GM12872 (cell line): ENCODE data around the gene ARHGAP15.

Experiments used
- CTCF ChIP-seq: IDR thresholded peaks from 3 replicates; pipeline ENCODE4 v1.5.1; 2011; ENCODE audit warnings: low read depth, mild to moderate bottlenecking, low read length, moderate library complexity; ENCODE audit not compliant: insufficient read depth

ARHGAP15 gene

DNA sequence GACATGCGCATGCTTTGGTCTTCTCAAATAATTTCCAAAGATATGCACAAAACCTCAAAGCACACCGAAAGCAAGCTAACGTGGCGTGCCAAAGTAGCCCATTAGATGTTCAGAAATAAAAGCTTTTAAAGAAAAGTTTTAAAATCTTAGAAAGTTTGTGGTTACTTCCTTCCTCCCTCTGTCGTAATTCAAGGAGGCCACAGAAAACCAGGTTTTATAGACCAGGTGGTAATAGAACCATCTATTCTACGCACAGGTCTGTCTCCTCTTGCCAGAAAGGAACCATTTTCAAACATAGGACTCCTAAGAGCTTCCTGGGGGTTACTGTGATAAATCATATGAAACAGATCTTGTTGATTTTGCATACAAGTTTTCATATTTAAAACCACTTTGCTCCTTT lies 487.2 kb downstream of the ARHGAP15 start:
- TF ChIP-seq CTCF, result no peak

DNA sequence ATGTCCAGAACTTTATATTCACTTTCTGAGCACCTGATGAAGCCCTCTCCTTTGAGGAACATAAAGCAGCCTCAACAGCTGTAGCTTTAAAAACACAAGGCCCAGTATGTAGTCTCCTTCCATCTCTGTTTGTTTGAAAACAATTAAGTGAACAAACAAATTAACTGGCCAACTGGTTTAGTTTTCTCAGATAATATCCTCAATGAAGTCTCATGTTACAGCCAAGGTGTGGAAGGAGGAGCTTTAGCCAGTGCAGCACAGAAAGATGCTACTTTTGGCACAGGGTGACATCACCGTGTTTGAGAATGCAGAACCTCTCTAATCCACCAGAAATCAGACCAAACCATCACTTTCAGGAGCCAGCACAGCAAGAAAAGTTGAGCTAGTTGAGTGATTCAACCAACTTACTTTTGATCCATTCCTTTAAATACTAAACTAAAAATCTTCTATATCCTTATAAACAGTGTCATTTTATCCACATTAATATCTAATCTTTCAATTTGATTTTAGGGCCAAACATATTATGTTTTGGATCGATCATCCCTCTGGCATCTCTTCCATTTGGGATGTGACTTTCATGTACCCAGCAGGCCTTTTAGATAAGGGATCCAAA lies 488.7 kb downstream of the ARHGAP15 start:
- TF ChIP-seq CTCF, result no peak

- no peak for TF ChIP-seq CTCF
Measured at GRCh38 chr2:143622106-143622505, 492.9 kb downstream of the ARHGAP15 start.

DNA sequence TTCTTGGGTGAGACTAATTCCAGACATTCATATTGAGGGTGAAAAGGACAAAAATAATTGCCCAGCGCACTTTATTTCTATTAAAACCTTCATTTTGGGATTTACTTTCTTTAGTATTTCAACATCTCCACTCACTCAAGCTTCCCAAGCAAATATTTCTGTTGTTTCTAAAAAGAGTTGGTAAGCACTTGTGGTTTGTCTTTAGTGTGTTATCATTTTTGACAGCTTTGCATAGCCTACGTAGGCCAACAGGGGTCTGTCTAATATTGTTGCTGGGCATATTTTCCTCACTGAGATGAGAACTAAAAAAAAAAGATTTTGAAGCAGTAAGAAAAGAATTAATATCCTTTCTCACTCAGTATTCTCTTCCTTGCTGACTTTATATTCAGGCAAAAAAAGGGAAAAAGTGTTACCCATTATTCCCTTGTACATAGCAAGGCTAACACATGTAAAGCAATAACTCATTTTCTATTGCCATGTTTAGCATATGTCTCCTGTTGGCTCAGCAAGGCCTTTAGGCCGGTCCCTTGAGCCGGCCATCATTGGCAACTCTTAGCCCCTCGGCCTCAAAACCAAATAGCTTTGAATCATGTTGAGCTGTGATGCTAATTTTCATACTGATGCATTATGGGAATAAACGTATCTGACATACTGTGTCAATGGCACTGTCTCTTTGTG lies 494.2 kb downstream of the ARHGAP15 start:
- no peak for TF ChIP-seq CTCF

- no peak for TF ChIP-seq CTCF
Measured at GRCh38 chr2:143623909-143624260, 494.7 kb downstream of the ARHGAP15 start.

GRCh38 chr2:143629340-143629739 lies 500.1 kb downstream of the ARHGAP15 start:
- TF ChIP-seq CTCF, result no peak

DNA sequence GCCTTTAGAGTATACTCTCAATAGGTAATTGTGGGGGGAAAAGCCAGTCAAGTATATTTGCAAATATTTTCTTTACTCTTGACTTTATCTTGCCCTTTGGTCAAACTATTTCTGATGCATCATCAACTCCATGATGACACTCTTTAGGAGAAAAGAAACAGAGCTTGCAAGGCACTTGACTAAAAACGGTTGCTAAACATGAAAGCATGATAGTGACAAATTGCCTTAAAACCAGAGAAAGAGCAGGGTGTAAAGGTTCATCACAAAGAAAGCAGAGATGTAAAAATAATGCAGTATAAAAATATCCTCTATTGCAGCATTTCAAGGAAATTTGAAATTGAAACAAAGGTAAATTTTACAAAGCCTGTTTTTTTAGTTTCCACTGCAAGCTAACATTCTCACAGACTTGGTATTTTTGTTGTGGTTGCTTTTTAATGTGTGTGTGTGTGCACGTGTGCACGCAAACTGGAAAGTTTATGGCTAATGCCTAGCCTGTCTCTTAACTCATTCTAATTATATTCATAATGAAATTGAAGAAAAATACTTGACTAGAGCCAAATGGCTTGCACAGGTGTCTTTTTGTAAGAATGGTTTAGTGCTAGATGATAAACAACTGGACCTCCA lies 503.6 kb downstream of the ARHGAP15 start:
- TF ChIP-seq CTCF, result no peak
